DMS153 treated with DMSO at 0.1 percent for 48 hours (cell line): ENCODE data around the gene VAMP5.
A peak's percentile ranks its signal among the peaks of the same experiment; 100 is the strongest.
"Not testable (repeated sequence)": the region's sequence is repeated elsewhere in the genome, so short reads cannot be mapped to it uniquely, and the experiment has no call there.

Experiments
- DNase-seq: peaks from one replicate; lab custom pipeline; 2025; ENCODE audit not compliant: unreplicated experiment; lab: John Stamatoyannopoulos, UW

The VAMP5 gene

DNA sequence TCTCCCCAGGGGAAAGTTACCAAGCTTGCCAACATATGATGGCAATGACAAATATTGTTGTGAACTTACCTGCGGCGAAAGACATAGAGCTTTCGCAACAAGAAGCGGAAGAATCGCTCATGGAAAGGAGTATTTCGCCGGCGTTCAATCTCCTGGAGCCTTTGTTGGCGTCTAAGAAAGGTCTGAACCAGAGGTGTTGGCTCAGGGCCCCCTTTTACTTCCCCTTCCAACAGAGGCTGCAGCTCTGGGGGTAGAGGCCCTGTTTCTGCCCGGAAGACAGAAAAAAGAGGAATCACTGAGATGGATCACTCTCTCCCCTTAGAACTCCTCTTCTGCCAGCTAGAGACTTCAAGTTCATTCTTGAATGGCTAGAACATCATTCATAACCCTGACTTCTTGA is 33.7 kb upstream of the VAMP5 start:
- DNase-seq, result no peak

DNA sequence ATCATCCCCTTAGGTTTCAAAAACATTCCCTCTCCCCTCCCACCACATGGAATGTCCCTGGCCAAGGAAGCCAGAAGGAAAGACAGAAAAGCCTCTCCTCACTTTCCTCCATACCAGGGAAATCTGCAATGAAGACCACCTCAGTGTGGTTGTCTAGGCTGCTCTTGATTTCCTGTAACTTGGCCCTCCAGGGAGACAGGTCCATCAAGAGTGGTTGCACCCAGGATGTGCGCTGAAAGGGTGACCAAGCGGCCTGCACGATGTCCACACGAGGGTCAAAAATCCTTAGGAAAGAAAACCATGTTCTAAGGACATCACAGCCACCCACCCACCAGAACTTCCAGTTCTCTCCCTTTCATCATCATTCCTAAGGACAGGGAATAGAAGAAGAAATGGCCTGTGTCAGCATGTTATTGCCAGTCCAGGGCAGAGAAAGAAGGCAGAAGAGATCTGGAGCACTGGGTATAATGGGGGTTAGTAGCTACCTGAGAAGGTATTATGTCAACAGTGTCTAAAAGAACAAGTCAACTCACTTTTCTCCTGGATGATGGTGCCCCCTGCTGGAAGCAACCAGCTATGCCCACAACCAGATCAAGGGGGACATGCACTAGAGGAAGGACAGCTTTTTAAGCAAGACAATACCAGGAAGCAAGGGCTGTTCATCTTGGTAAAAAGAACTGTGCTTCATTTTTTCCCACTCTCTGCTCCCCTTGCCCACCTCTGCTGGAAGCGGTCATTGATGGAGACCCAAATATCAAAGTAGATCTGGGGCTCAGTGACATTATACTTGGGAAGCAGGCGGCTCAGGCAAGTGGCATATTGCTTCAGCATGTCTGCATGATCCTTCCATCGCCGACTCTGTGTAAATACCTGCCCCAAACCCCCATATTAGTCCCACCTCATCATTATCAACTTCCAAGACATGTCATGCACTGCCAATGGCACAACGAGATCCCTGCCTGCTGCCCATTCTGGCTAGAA is 32.2 kb upstream of the VAMP5 start:
- peak; percentile 69 for DNase-seq

DNA sequence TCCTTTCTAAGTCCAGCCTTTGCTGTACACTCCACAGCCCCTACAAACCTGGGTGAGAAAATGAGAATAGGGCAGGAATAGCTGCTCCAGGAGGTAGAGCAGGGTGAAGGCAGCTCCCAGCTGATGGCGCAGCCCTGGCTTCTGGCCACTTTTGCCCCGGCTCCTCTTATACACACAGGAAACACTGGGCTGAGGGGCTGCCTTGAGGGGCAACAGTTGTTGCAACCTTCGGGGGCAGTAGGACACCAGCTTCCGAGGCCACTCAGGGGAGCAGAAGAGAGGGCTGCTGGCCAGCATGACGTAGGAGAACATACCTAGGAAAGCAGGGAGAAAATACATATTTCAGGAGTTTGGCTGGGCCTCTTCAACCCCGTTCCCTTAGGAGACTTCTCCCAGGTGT is 31.0 kb upstream of the VAMP5 start:
- DNase-seq, result no peak

DNA sequence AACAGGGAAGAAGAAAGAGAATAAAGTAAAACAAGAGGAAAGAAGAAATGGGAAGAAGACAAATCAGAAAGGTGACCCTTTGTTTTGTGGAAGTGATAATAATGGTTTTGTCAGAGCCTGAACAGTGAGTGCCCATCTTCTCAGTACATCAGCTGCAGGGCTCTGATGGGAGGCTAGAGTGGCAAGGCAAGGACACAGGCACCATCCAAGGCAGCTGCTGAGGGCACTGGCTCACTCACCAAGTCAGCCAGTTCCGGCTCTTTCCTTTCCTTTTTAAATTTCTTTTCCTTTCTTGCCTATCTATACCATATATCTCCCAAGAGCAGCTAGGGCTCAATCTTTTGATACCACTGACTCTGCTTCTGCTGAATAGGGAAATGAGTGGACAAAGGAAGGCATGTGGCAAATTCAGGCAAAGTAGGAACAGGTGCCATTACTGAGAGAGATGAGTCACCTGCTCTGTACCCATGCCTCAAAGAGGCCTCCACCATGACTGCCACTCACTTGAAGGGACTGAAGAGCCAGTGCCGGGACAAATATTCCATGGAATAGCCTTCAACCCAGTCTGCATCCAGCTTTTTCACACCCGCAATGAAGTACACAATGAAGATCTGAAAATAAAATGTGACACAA is 29.1 kb upstream of the VAMP5 start:
- DNase-seq, result no peak

GRCh38 chr2:85557130-85557529 is 27.1 kb upstream of the VAMP5 start:
- DNase-seq, result no peak

- DNase-seq, result no peak
Measured at GRCh38 chr2:85558160-85558559, 26.1 kb upstream of the VAMP5 start.

- not testable (repeated sequence) for DNase-seq
Measured at GRCh38 chr2:85560403-85560726, 23.9 kb upstream of the VAMP5 start.

DNA sequence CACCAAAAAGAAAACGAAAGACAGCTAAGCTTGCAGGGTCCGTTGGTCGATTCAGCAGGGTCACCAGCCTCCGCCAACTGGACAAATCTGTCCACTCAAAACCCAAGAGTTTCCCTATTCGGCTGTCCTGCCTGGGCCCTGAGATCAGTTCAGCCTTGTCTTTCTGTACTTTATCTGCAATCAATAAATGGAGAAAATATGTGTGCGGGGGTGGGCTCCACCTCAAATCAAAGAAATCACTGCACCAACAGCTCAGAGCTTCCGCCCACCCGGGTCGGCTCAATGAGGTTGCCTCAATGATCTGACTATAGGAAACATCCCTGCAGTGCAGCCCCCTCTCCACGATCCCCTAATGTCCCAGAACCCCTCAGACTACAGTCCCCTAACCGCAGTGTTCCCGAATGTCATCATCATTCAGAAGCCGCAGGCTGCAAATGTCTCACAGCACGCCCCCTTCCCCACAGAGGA is 23.4 kb upstream of the VAMP5 start:
- no peak for DNase-seq

DNA sequence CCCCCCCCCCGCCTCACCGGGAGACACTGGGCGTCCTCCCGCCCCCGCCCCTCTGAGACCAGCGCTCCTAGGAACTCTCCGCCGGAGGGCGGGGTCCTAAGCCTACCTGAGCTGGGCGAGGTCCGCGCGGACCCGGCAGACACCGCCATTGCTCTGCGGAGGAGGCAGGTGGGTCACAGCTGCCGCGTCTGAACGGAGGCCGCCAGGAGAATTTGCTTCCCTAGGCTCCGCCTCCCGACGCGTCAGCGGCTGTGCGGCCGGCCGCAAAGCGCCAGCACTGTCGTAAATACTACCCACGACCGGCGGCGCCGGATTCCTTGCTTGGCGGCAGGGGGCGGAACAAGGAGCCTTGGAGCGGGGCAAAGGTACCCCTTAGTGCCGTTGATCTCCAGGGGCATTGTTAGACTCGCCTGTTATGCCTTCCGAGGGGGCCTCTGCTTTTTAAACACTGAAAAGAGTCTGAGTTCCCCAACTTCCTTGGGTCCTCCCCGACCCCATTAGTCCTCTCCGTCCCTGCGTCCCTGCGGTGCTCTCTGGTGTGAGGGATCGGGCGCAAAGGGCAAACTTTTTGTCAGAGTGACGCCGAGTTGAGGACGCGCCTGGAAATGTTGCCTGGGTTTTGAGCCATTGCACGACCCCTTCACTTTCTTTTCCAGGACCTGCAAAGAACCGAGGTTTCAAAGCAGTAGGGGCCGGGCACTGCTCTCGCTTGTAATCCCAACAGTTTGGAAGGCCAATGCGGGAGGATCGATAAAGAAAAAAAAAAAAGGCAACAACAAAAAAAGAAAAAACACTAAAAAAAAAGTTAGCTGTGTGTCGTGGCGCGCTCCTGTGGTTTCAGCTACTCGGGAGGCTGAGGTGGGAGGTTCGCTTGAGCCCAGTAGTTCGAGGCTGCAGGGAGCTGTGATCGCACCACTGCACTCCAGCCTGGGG is 22.7 kb upstream of the VAMP5 start, which contains the start of gene GGCX:
GGCX (minus strand) TSS at position 214 of the 933 bp plus-strand sequence; CDS start at position 149, 65 bp downstream.
- peak; percentile 90 for DNase-seq

DNA sequence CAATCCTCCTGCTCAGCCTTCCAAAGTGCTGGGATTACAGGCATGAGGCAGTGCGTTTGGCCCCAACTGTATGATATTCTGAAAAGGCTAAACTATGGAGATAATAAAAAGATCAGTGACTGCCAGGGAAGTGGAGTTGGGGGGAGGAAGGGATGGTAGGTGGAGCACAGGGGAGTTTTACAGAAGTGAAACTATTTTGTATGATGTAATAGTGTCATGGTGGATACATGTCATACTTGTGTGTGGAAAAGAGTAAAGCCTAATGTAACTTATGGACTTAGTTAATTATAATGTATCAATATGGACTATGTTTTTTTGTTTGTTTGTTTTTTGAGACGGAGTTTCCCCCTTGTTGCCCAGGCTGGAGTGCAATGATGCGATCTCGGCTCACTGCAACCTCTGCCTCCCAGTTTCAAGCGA is 20.1 kb upstream of the VAMP5 start:
- no peak for DNase-seq

- no peak for DNase-seq
Measured at GRCh38 chr2:85566265-85566664, 18.0 kb upstream of the VAMP5 start.

GRCh38 chr2:85575739-85576138 is 8.5 kb upstream of the VAMP5 start:
- DNase-seq, result no peak

- DNase-seq, result no peak
Measured at GRCh38 chr2:85577063-85577385, 7.2 kb upstream of the VAMP5 start.

DNA sequence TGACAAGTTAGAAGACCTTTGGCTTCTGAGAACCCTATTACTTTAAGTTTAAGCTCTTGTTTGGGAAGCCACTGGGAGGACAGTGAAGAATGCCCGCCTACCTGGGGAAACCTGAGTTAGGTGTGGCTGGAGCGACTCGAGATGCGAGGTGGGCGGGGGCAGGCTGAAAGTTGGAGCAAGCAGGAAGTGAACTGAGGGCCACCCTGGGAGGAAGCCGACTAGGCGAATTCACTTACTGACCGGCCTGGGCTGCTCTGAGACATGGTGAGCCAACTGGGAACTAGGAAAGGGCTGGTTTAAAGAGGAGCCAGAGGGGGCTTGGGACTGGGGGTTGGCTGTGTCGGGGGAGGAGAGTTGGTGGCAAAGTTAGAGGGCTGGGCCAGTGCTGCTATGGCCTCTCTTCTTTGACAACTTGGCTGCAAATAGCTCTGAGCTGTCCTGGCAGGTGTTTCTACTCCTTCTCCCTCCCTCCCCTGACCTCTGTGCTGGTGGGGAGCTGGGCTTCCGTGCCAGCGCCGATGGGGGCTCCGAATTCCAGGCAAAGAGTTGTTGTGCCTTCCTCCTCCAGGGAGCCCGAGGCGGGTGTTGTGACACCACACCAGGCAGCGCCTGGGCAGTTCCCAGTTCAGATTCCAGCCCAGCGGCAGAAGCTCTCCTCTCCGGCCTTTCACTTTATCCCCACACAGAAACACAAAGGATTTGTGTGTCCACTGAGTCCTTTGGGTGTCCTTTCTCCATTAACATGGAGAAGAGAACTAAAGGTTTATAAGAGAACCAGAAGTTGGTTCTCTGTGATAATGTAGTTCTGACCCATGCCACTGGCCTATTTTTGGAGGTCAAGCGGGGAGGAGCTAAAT is 6.6 kb upstream of the VAMP5 start, which contains the start of gene VAMP8:
VAMP8 (plus strand) TSS at position 201 of the 857 bp plus-strand sequence; CDS start at position 262, 61 bp downstream.
- peak; percentile 36 for DNase-seq

GRCh38 chr2:85578243-85579180 is 5.7 kb upstream of the VAMP5 start:
- DNase-seq, result no peak

GRCh38 chr2:85579266-85579935 is 4.8 kb upstream of the VAMP5 start:
- DNase-seq, result no peak

DNA sequence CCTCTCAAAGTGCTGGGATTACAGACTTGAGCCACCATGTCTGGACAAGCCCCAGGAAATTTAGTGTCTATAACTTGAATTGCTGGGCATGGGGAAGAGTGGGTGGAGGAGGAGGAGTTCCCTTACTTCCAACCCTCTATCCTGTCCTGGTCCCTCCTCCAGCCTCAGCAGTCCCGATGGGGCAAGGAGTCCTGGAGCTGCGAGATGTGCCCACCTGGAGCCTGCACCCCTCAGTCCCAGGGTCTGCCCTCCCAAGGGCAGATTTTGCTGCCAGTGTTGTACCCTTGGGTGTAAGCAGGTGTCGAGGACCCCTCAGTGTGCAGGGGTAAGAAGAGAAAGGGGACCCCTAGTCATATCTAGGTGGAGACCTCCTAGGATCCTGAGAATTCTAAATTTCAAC is 4.0 kb upstream of the VAMP5 start:
- DNase-seq, result no peak

DNA sequence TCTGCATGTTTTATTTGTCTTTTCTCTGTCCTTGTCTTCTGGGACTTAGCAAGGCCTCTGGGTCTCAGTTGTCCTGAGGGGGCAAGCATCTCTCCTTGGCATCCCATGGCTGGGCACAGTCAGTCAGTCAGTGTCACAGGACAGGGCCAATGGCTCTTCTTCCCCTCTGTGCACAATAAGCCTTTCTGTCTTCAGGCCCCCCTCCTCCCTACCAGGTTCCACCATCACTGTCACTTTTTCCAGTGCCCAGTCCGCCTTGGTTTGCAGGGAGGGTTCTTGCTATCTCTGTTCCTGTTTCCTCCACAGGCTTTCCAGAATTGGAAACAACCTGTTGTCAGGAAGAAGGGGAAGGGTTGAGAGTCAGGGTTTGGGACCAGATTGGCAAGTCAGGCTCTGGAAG is 1.7 kb upstream of the VAMP5 start:
- DNase-seq, result no peak
